ENCODE results near the gene TTC7B. TPM values are rescaled to one million over a fixed set of nuclear protein-coding genes. Genes with fewer than 3 reads are reported as not detected.
A peak's percentile ranks its signal among the peaks of the same experiment; 100 is the strongest.

Gene TTC7B
- total RNA-seq, 2 experiments from 2014 or later: 4.9 to 8.3 TPM

GRCh38 chr14:90773705-90774104 is 42.5 kb downstream of the TTC7B start:
- Mint-ChIP-seq H3K9me3 (ENCODE audit: low read depth) (no peaks in the 10 kb centered on the region), H3K27me3 (no peaks in the 10 kb centered on the region)

GRCh38 chr14:90773196-90773486 is 43.1 kb downstream of the TTC7B start:
- no peak overlapping the region for H3K4me3 Mint-ChIP-seq
- H3K27me3 Mint-ChIP-seq: peaks cover 3% of the 10 kb centered on the region
- no peaks in the 10 kb centered on the region for H3K36me3 Mint-ChIP-seq
- ATAC-seq (no peak), DNase-seq (no peak)
- H3K9me3 Mint-ChIP-seq (ENCODE audit: low read depth): peaks cover 3% of the 10 kb centered on the region
- CTCF ChIA-PET: interaction anchor here (1.0 kb wide), 1 partner anchor 14 kb away, joined by 3 read pairs; no protein-coding TSS in a partner anchor
- H3K27ac Mint-ChIP-seq: no peak overlapping the region
- no peaks in the 10 kb centered on the region for H3K4me1 Mint-ChIP-seq

More at GRCh38 chr14:90773705-90774104, 42.5 kb downstream of the TTC7B start:
- no peak for ATAC-seq
- no peak for DNase-seq
- Mint-ChIP-seq H3K27ac (no peak overlapping the region), H3K4me3 (no peak overlapping the region), H3K36me3 (no peaks in the 10 kb centered on the region), H3K4me1 (no peaks in the 10 kb centered on the region)
- CTCF ChIA-PET: interaction anchor here (1.0 kb wide), 1 partner anchor 15 kb away, joined by 3 read pairs; no protein-coding TSS in a partner anchor

GRCh38 chr14:90767899-90768298 is 48.3 kb downstream of the TTC7B start:
- peaks cover 16% of the 10 kb centered on the region for H3K9me3 Mint-ChIP-seq (ENCODE audit: low read depth)

GRCh38 chr14:90760591-90761316 is 55.5 kb downstream of the TTC7B start:
- Mint-ChIP-seq H3K27me3 (peaks cover 30% of the 10 kb centered on the region), H3K36me3 (peaks cover 3% of the 10 kb centered on the region)

More at GRCh38 chr14:90767899-90768298, 48.3 kb downstream of the TTC7B start:
- ATAC-seq (no peak), DNase-seq (no peak)
- peaks cover 7% of the 10 kb centered on the region for H3K27me3 Mint-ChIP-seq
- CTCF ChIA-PET: interaction anchor here (5.3 kb wide), 1 partner anchor 9 kb away, joined by 30 read pairs; no protein-coding TSS in a partner anchor
- no peak overlapping the region for H3K4me3 Mint-ChIP-seq
- peaks cover 11% of the 10 kb centered on the region for H3K36me3 Mint-ChIP-seq
- no peaks in the 10 kb centered on the region for H3K4me1 Mint-ChIP-seq
- no peak overlapping the region for H3K27ac Mint-ChIP-seq

GRCh38 chr14:90760078-90760444 is 56.2 kb downstream of the TTC7B start:
- CTCF ChIA-PET: interaction anchor here (0.9 to 3.8 kb wide), 10 partner anchors 9 to 458 kb away, joined by 3 to 30 read pairs (median 4); partner anchors contain the start of gene RPS6KA5
- H3K4me3 Mint-ChIP-seq: no peak overlapping the region

More at GRCh38 chr14:90760591-90761316, 55.5 kb downstream of the TTC7B start:
- no peak for DNase-seq
- no peak for ATAC-seq
- Mint-ChIP-seq H3K4me3 (no peak overlapping the region), H3K27ac (no peak overlapping the region), H3K9me3 (ENCODE audit: low read depth) (peaks cover 2% of the 10 kb centered on the region), H3K4me1 (peaks cover 14% of the 10 kb centered on the region)
- CTCF ChIA-PET: interaction anchor here (0.8 to 3.8 kb wide), 10 partner anchors 8 to 483 kb away, joined by 3 to 20 read pairs (median 3); no protein-coding TSS in a partner anchor

GRCh38 chr14:90759370-90760077 is 56.7 kb downstream of the TTC7B start:
- CTCF ChIA-PET: interaction anchor here (1.1 to 3.8 kb wide), 11 partner anchors 10 to 458 kb away, joined by 3 to 30 read pairs (median 6); partner anchors contain the start of gene RPS6KA5
- no peak for ATAC-seq
- peaks cover 30% of the 10 kb centered on the region for H3K27me3 Mint-ChIP-seq
- no peak for DNase-seq
- peaks cover 3% of the 10 kb centered on the region for H3K36me3 Mint-ChIP-seq
- peaks cover 14% of the 10 kb centered on the region for H3K4me1 Mint-ChIP-seq
- H3K9me3 Mint-ChIP-seq (ENCODE audit: low read depth): peaks cover 2% of the 10 kb centered on the region
- no peak overlapping the region for H3K27ac Mint-ChIP-seq
- H3K4me3 Mint-ChIP-seq: peak overlapping the region; percentile 73

More at GRCh38 chr14:90760078-90760444, 56.2 kb downstream of the TTC7B start:
- Mint-ChIP-seq H3K36me3 (peaks cover 3% of the 10 kb centered on the region), H3K4me1 (peaks cover 14% of the 10 kb centered on the region), H3K27ac (no peak overlapping the region), H3K9me3 (ENCODE audit: low read depth) (peaks cover 2% of the 10 kb centered on the region), H3K27me3 (peaks cover 30% of the 10 kb centered on the region)
- no peak for DNase-seq
- no peak for ATAC-seq

GRCh38 chr14:90758959-90759358 is 57.3 kb downstream of the TTC7B start:
- Mint-ChIP-seq H3K4me1 (peaks cover 14% of the 10 kb centered on the region), H3K27me3 (peaks cover 29% of the 10 kb centered on the region), H3K27ac (peak overlapping the region; percentile 78), H3K4me3 (peak overlapping the region; percentile 73), H3K9me3 (ENCODE audit: low read depth) (peaks cover 2% of the 10 kb centered on the region), H3K36me3 (peaks cover 3% of the 10 kb centered on the region)
- CTCF ChIA-PET: interaction anchor here (0.6 to 3.8 kb wide), 22 partner anchors 10 to 1343 kb away, joined by 3 to 30 read pairs (median 5); partner anchors contain the start of gene RPS6KA5
- ATAC-seq: no peak
- DNase-seq: no peak

GRCh38 chr14:90758028-90758889 is 58.0 kb downstream of the TTC7B start:
- Mint-ChIP-seq H3K4me3 (peak overlapping the region; percentile 73), H3K4me1 (peaks cover 14% of the 10 kb centered on the region), H3K27me3 (peaks cover 28% of the 10 kb centered on the region), H3K27ac (peak overlapping the region; percentile 78), H3K9me3 (ENCODE audit: low read depth) (peaks cover 2% of the 10 kb centered on the region), H3K36me3 (peaks cover 3% of the 10 kb centered on the region)
- CTCF ChIA-PET: interaction anchor here (0.6 to 3.8 kb wide), 31 partner anchors 9 to 1343 kb away, joined by 3 to 30 read pairs (median 3); partner anchors contain the start of genes CALM1, NRDE2, PSMC1 and RPS6KA5
- DNase-seq (peak; percentile 95), ATAC-seq (peak; percentile 96)

- ATAC-seq: no peak
- Mint-ChIP-seq H3K4me3 (peak overlapping the region; percentile 59), H3K4me1 (peaks cover 14% of the 10 kb centered on the region), H3K36me3 (no peaks in the 10 kb centered on the region), H3K27me3 (peaks cover 25% of the 10 kb centered on the region), H3K27ac (no peak overlapping the region), H3K9me3 (ENCODE audit: low read depth) (no peaks in the 10 kb centered on the region)
- CTCF ChIA-PET: interaction anchor here (0.6 to 3.8 kb wide), 14 partner anchors 12 to 456 kb away, joined by 3 to 30 read pairs (median 6); partner anchors contain the start of genes CALM1 and TTC7B
- no peak for DNase-seq
Observed at GRCh38 chr14:90757452-90757851, 58.8 kb downstream of the TTC7B start.

- CTCF ChIA-PET: interaction anchor here (0.6 to 3.8 kb wide), 7 partner anchors 12 to 416 kb away, joined by 3 to 20 read pairs (median 6); no protein-coding TSS in a partner anchor
- Mint-ChIP-seq H3K4me1 (peaks cover 14% of the 10 kb centered on the region), H3K4me3 (no peak overlapping the region), H3K9me3 (ENCODE audit: low read depth) (no peaks in the 10 kb centered on the region), H3K27ac (no peak overlapping the region), H3K27me3 (peaks cover 21% of the 10 kb centered on the region), H3K36me3 (no peaks in the 10 kb centered on the region)
- DNase-seq (no peak), ATAC-seq (no peak)
Observed at GRCh38 chr14:90756755-90757345, 59.4 kb downstream of the TTC7B start.

- Mint-ChIP-seq H3K36me3 (no peaks in the 10 kb centered on the region), H3K4me3 (no peak overlapping the region), H3K4me1 (peaks cover 14% of the 10 kb centered on the region), H3K9me3 (ENCODE audit: low read depth) (no peaks in the 10 kb centered on the region), H3K27me3 (peaks cover 13% of the 10 kb centered on the region), H3K27ac (no peak overlapping the region)
- DNase-seq (no peak), ATAC-seq (no peak)
- CTCF ChIA-PET: no interaction called here
Observed at GRCh38 chr14:90755661-90756304, 60.4 kb downstream of the TTC7B start.

GRCh38 chr14:90753456-90754005 is 62.7 kb downstream of the TTC7B start:
- DNase-seq (no peak), ATAC-seq (no peak)
- Mint-ChIP-seq H3K9me3 (ENCODE audit: low read depth) (peaks cover 5% of the 10 kb centered on the region), H3K4me3 (no peak overlapping the region), H3K36me3 (peaks cover 2% of the 10 kb centered on the region), H3K27me3 (peaks cover 25% of the 10 kb centered on the region), H3K4me1 (peaks cover 8% of the 10 kb centered on the region), H3K27ac (no peak overlapping the region)
- CTCF ChIA-PET: no interaction called here

Measured in activated CD8-positive, alpha-beta memory T cell treated with anti-CD3 and anti-CD28 coated beads, Interleukin-2, amount 10 ng/mL, durations not matched to agents 7 days and 5 days (primary cell).